KMS-11 (cell line): ENCODE measurements around the gene CCT5.
"Not testable (repeated sequence)": the region's sequence is repeated elsewhere in the genome, so short reads cannot be mapped to it uniquely, and the experiment has no call there.

ENCODE experiments used
- H2AFZ ChIP-seq: fragments of 200-600 bp; sonication (generic); 2 replicates; pipeline ENCODE4 v1.6.1; 2016; ENCODE audit warnings: antibody characterized with exemption, mixed run types, low read depth
- H3K27ac ChIP-seq: fragments of 200-600 bp; sonication (generic); 2 replicates; pipeline ENCODE4 v1.6.1; 2016; ENCODE audit warnings: mild to moderate bottlenecking, mixed run types
- H3K27me3 ChIP-seq: fragments of 200-600 bp; sonication (generic); 2 replicates; pipeline ENCODE4 v1.6.1; 2017; ENCODE audit warnings: mild to moderate bottlenecking, low read depth, mixed run types, moderate library complexity; ENCODE audit not compliant: insufficient read depth
- H3K36me3 ChIP-seq: fragments of 200-600 bp; sonication (generic); 2 replicates; pipeline ENCODE4 v1.6.1; 2017; ENCODE audit warnings: mild to moderate bottlenecking, mixed run types; ENCODE audit not compliant: insufficient read depth
- H3K4me1 ChIP-seq: fragments of 200-600 bp; sonication (generic); 2 replicates; pipeline ENCODE4 v1.6.1; 2016; ENCODE audit warnings: mild to moderate bottlenecking, low read depth, mixed run types; ENCODE audit not compliant: poor library complexity, severe bottlenecking
- H3K4me2 ChIP-seq: fragments of 200-600 bp; sonication (generic); 2 replicates; pipeline ENCODE4 v1.7.0; 2016; ENCODE audit warnings: mild to moderate bottlenecking, mixed run types
- H3K4me3 ChIP-seq: fragments of 200-600 bp; sonication (generic); IDR thresholded peaks from 2 replicates; pipeline ENCODE4 v1.6.1; 2017; ENCODE audit warnings: low read depth, low read length, mixed read lengths; ENCODE audit not compliant: insufficient read depth
- H3K79me2 ChIP-seq: fragments of 200-600 bp; sonication (generic); 2 replicates; pipeline ENCODE4 v1.6.1; 2016; ENCODE audit warnings: low read depth, mixed run types; ENCODE audit not compliant: insufficient read depth
- H3K9ac ChIP-seq: fragments of 200-600 bp; sonication (generic); 2 replicates; pipeline ENCODE4 v1.6.1; 2016; ENCODE audit warnings: mild to moderate bottlenecking, mixed run types
- H4K20me1 ChIP-seq: fragments of 200-600 bp; sonication (generic); 2 replicates; pipeline ENCODE4 v1.6.1; 2016; ENCODE audit warnings: mild to moderate bottlenecking, mixed run types; ENCODE audit not compliant: insufficient read depth
- TF ChIP-seq, protein P1 (sequence below): fragments of 200-600 bp; sonication (generic); conservative IDR thresholded peaks from 2 replicates; pipeline ENCODE4 v1.6.1; 2017; ENCODE audit warnings: low read depth, mild to moderate bottlenecking, antibody characterized with exemption, low read length, moderate library complexity, mixed read lengths

The CCT5 gene

DNA sequence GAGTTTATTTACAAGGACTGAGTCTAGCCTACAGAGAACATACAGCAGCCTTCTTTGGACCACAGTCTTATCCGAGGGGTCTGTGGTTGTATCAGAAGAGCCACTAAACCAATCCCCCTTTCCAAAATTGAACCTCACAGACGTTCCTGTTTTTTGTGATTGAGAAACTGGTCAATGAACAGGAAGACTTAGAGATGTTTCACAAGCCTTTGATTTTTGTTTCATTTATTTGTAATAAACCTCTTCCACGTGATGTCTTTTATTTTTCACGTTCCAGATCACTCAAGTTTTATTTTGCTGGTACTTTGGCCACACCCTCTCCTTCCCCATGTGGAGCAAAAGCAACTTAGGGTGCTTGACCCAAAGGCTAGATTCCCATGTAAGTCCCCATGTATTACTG lies 16.1 kb downstream of the CCT5 start:
- Histone ChIP-seq H3K27me3 (no peaks in the 10 kb centered on the region), H3K4me3 (no peak overlapping the region), H3K4me2 (no peak overlapping the region), H4K20me1 (no peaks in the 10 kb centered on the region; the same call in 1 of the 2 replicates), H3K4me1 (peaks cover 10% of the 10 kb centered on the region), H3K79me2 (no peaks in the 10 kb centered on the region), H2AFZ (no peak overlapping the region), H3K27ac (no peak overlapping the region), H3K36me3 (peaks cover 27% of the 10 kb centered on the region; the same call in 1 of the 2 replicates), H3K9ac (no peak overlapping the region)
- TF ChIP-seq, protein P1, sequence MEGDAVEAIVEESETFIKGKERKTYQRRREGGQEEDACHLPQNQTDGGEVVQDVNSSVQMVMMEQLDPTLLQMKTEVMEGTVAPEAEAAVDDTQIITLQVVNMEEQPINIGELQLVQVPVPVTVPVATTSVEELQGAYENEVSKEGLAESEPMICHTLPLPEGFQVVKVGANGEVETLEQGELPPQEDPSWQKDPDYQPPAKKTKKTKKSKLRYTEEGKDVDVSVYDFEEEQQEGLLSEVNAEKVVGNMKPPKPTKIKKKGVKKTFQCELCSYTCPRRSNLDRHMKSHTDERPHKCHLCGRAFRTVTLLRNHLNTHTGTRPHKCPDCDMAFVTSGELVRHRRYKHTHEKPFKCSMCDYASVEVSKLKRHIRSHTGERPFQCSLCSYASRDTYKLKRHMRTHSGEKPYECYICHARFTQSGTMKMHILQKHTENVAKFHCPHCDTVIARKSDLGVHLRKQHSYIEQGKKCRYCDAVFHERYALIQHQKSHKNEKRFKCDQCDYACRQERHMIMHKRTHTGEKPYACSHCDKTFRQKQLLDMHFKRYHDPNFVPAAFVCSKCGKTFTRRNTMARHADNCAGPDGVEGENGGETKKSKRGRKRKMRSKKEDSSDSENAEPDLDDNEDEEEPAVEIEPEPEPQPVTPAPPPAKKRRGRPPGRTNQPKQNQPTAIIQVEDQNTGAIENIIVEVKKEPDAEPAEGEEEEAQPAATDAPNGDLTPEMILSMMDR = no peak

DNA sequence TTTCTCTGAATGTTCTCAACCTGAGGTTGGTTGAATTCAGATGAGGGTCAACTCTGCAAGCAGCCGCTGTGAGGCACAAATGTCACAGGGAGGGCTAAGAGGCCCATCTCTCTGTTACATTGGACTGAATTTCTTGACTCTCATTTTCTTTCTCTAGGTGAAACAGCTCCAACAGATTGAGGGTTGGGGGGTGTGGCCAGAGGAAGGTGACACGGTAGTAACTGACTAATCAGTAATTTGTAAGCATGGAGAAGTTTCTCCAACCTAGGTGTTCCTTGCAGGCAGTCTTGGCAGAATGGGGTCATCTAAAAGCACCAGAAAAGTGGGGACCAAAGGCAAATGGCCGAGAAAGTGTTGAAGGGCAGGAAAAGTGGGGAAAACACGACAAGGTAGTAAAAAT lies 16.8 kb downstream of the CCT5 start:
- Histone ChIP-seq H4K20me1 (no peaks in the 10 kb centered on the region; the same call in 1 of the 2 replicates), H3K9ac (no peak overlapping the region), H3K36me3 (peaks cover 20% of the 10 kb centered on the region; the same call in 1 of the 2 replicates)

DNA sequence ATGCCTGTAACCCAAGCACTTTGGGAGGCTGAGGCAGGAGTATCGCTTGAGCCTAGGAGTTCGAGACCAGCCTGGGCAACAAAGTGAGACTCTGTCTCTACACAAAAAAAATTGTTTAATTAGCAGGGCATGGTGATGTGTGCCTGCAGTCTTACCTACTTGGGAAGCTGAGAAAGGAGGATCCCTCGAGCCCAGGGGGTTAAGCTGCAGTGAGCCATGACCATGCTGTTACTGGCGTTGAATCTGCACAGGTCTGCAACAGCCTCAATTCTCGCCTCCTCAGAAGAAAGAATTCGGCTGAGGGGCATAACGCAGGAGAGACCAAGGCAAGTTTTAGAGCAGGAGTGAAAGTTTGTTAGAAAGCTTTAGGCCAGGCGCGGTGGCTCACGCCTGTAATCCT lies 18.0 kb downstream of the CCT5 start:
- no peak overlapping the region for H3K4me2 ChIP-seq
- H2AFZ ChIP-seq = no peak overlapping the region
- H3K9ac ChIP-seq = no peak overlapping the region
- no peaks in the 10 kb centered on the region for H3K79me2 ChIP-seq
- H3K36me3 ChIP-seq = peaks cover 12% of the 10 kb centered on the region; the same call in 1 of the 2 replicates
- no peaks in the 10 kb centered on the region; the same call in 1 of the 2 replicates for H4K20me1 ChIP-seq
- H3K27me3 ChIP-seq = no peaks in the 10 kb centered on the region
- no peak overlapping the region for H3K27ac ChIP-seq
- H3K4me3 ChIP-seq = no peak overlapping the region
- peaks cover 10% of the 10 kb centered on the region for H3K4me1 ChIP-seq
- TF ChIP-seq, protein P1 = no peak

More for the DNA sequence above, 16.8 kb downstream of the CCT5 start:
- TF ChIP-seq, protein P1 = no peak
- H3K79me2 ChIP-seq = no peaks in the 10 kb centered on the region
- H3K27me3 ChIP-seq = no peaks in the 10 kb centered on the region
- H3K4me1 ChIP-seq = peaks cover 10% of the 10 kb centered on the region
- H2AFZ ChIP-seq = no peak overlapping the region
- no peak overlapping the region for H3K4me3 ChIP-seq
- H3K4me2 ChIP-seq = no peak overlapping the region
- H3K27ac ChIP-seq = no peak overlapping the region

DNA sequence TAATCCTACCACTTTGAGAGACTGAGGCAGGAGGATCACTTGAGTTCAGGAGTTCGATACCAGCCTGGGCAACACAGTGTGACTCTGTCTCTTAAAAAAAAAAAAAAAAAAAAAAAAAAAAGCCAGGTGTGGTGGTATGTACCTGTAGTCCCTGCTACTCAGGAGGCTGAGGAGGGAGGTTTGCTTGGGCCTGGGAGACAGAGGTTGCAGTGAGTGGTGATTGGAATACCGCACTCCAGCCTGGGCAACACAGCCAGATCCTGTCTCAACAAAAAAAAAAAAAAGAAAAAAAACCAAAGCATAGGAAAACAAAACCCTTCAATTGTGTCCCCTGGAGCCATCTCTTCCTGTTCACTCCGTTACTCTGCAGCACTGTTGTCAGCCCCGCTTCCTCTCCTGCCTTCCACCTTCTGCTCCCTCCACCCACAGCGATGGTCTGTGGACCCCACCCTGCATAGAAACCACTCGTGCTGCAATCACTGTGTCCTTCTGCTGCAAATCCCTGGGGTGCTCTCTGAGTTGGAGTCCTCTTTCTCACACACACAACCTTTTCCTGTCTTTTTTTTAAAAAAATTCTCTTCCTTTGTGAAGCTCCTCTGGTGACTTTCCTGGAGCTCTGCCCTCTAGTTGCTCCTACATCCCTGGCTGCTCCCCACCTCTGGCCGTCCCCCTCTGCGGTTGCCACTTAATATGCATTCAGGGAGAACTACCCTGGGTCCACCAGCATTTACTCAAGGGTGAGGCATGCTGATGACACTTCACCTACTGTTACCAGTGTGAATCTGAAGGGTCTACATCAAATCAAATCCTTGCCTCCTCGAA lies 22.2 kb downstream of the CCT5 start:
- Histone ChIP-seq H3K36me3 (no peaks in the 10 kb centered on the region), H3K9ac (no peak overlapping the region), H3K4me2 (no peak overlapping the region), H3K4me1 (peaks cover 23% of the 10 kb centered on the region), H2AFZ (no peak overlapping the region), H3K27me3 (no peaks in the 10 kb centered on the region), H3K4me3 (no peak overlapping the region), H3K27ac (no peak overlapping the region), H3K79me2 (no peaks in the 10 kb centered on the region), H4K20me1 (no peaks in the 10 kb centered on the region)
- TF ChIP-seq, protein P1 = no peak

DNA sequence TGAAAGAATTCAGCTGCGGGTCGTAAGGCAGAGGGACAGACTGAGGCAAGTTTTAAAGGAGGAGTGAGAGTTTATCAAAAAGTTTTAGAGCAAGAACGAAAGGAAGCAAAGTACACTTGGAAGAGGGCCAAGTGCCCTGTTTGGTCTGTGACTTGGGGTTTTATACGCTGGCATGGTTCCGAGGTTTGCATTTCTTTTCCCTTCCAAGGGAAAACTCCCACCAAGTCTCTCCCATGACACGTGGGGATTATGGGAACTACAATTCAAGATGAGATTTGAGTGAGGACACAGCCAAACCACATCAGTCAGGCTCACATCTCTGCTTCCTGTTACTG lies 22.8 kb downstream of the CCT5 start:
- H2AFZ ChIP-seq, H3K4me2 ChIP-seq, H3K36me3 ChIP-seq, H3K79me2 ChIP-seq, H3K4me3 ChIP-seq, H3K27me3 ChIP-seq, H3K9ac ChIP-seq, H3K27ac ChIP-seq, H4K20me1 ChIP-seq: not testable (repeated sequence)
- H3K4me1 ChIP-seq = peaks cover 23% of the 10 kb centered on the region
